Endothelial cell of umbilical vein (primary cell): ENCODE measurements around the gene NDUFA8. TPM values are rescaled to one million over a fixed set of nuclear protein-coding genes. Genes with fewer than 3 reads are reported as not detected.

Experiments used
- BruUV-seq: library from RNA; stranded (reverse); fragments of 400-500 nt; replicated peaks from 2 replicates; lab custom pipeline; 2021; lab: Mats Ljungman, UMichigan
- CTCF ChIA-PET: fragments of 300-600, 350-600 bp; sonication (Branson Sonifier 250); formaldehyde crosslinking; loops from one replicate; lab custom pipeline; 2021; ENCODE audit warnings: antibody characterized with exemption, inconsistent platforms; lab: Charles Lee
- POLR2A ChIA-PET: fragments of 300-600, 350-600 bp; sonication (Branson Sonifier 250); formaldehyde crosslinking; loops from one replicate; lab custom pipeline; 2021; ENCODE audit warnings: antibody characterized with exemption, inconsistent platforms; lab: Charles Lee
- DNase-seq: peaks from one replicate; pipeline ENCODE4 v3.0.0-alpha.2; 2011; ENCODE audit warnings: low read depth, low spot score
- FAIRE-seq: peaks from 2 replicates; lab custom pipeline; 2011; peaks lifted over from hg19 to GRCh38; lab: Jason Lieb, UNC
- H2AFZ ChIP-seq: 2 replicates; pipeline ENCODE4 v1.6.0; 2012; ENCODE audit warnings: low read depth, low read length, control low read depth, inconsistent platforms
- H3K27ac ChIP-seq: 2 replicates; pipeline ENCODE4 v1.5.1; 2011; ENCODE audit warnings: low read depth, mild to moderate bottlenecking, control low read depth, low read length, moderate library complexity; ENCODE audit not compliant: insufficient read depth
- H3K27me3 ChIP-seq, 2 experiments: 2 replicates each; pipeline versions ENCODE4 v1.6.0 to v1.6.1; 2011; ENCODE audit warnings: low read length in 2 of 2, mixed read lengths in 1 of 2; ENCODE audit not compliant: control insufficient read depth in 2 of 2, insufficient read depth in 2 of 2
- H3K36me3 ChIP-seq, 2 experiments: 2 replicates in 1 of 2; 3 replicates in 1 of 2; pipeline ENCODE4 v1.5.1; 2011; ENCODE audit warnings: low read length in 2 of 2, mild to moderate bottlenecking in 1 of 2, moderate library complexity in 1 of 2; ENCODE audit not compliant: control insufficient read depth in 2 of 2, insufficient read depth in 2 of 2; ENCODE audit errors: extremely low read depth in 1 of 2
- H3K4me1 ChIP-seq: 3 replicates; pipeline ENCODE4 v1.5.1; 2011; ENCODE audit warnings: mild to moderate bottlenecking, low read length; ENCODE audit not compliant: control insufficient read depth, insufficient read depth; ENCODE audit errors: extremely low read depth
- H3K4me2 ChIP-seq: 2 replicates; pipeline ENCODE4 v1.6.1; 2011; ENCODE audit warnings: low read length, control low read depth, mixed read lengths; ENCODE audit not compliant: insufficient read depth
- H3K4me3 ChIP-seq, 3 experiments: fragments of 200-600 bp in 1 of 3; sonication (generic), shearing (Covaris generic) in 1 of 3; replicated peaks in 1 of 3; 2 replicates each; pipeline ENCODE4 v1.5.1; 2011 to 2016; ENCODE audit warnings: control low read depth in 3 of 3, low read length in 3 of 3, mild to moderate bottlenecking in 2 of 3, inconsistent platforms in 1 of 3, low read depth in 1 of 3, moderate library complexity in 1 of 3; ENCODE audit not compliant: insufficient read depth in 1 of 3
- H3K79me2 ChIP-seq: 2 replicates; pipeline ENCODE4 v1.6.0; 2012; ENCODE audit warnings: low read length, inconsistent platforms; ENCODE audit not compliant: control insufficient read depth, insufficient read depth
- H3K9ac ChIP-seq: replicated peaks from 2 replicates; pipeline ENCODE3; 2011; ENCODE audit warnings: low read length, control low read depth; ENCODE audit not compliant: insufficient read depth; ENCODE audit errors: extremely low read depth
- H3K9me1 ChIP-seq: replicated peaks from 3 replicates; pipeline ENCODE4 v1.6.0; 2011; ENCODE audit warnings: mild to moderate bottlenecking, low read length; ENCODE audit not compliant: control insufficient read depth, insufficient read depth; ENCODE audit errors: extremely low read depth
- H3K9me3 ChIP-seq: replicated peaks from 2 replicates; pipeline ENCODE4 v1.5.1; 2012; ENCODE audit warnings: low read length, inconsistent platforms; ENCODE audit not compliant: control insufficient read depth, insufficient read depth
- H4K20me1 ChIP-seq: replicated peaks from 2 replicates; pipeline ENCODE3; 2011; ENCODE audit warnings: mild to moderate bottlenecking, low read length; ENCODE audit not compliant: control insufficient read depth, insufficient read depth; ENCODE audit errors: extremely low read depth
- CTCF ChIP-seq, 2 donors: IDR thresholded peaks; 1 replicate in 1 of 2; 2 replicates in 1 of 2; pipeline ENCODE4 v1.5.1; 2011; ENCODE audit warnings: low read length in 2 of 2, mild to moderate bottlenecking in 2 of 2, moderate library complexity in 2 of 2, control low read depth in 1 of 2, inconsistent platforms in 1 of 2, low read depth in 1 of 2; ENCODE audit not compliant: insufficient read depth in 1 of 2; ENCODE audit errors: extremely low read depth in 1 of 2
- EZH2 ChIP-seq: IDR thresholded peaks from 2 replicates; pipeline ENCODE4 v1.6.1; 2012; ENCODE audit warnings: borderline replicate concordance, low read depth, mild to moderate bottlenecking, moderate library complexity, low read length, inconsistent platforms; ENCODE audit not compliant: severe bottlenecking
- FOS ChIP-seq: IDR thresholded peaks from 2 replicates; pipeline ENCODE4 v1.6.1; 2011; ENCODE audit warnings: mild to moderate bottlenecking, low read length, moderate library complexity, borderline replicate concordance; ENCODE audit not compliant: insufficient read depth
- GATA2 ChIP-seq: IDR thresholded peaks from 2 replicates; pipeline ENCODE4 v1.7.0; 2011; ENCODE audit warnings: low read depth, mild to moderate bottlenecking, moderate library complexity, mixed read lengths, low read length; ENCODE audit not compliant: insufficient read length, insufficient read depth
- JUN ChIP-seq: IDR thresholded peaks from 2 replicates; pipeline ENCODE4 v1.6.1; 2011; ENCODE audit warnings: borderline replicate concordance, low read depth; ENCODE audit not compliant: insufficient read length, insufficient read depth
- MAX ChIP-seq: IDR thresholded peaks from 2 replicates; pipeline ENCODE4 v1.6.1; 2011; ENCODE audit not compliant: insufficient read depth, insufficient read length
- MYC ChIP-seq: IDR thresholded peaks from one replicate; pipeline ENCODE4 v1.6.1; 2011; ENCODE audit warnings: mild to moderate bottlenecking, low read depth, low read length
- POLR2A ChIP-seq: IDR thresholded peaks from 2 replicates; pipeline ENCODE4 v1.6.1; 2012; ENCODE audit warnings: low read depth, mild to moderate bottlenecking, control low read depth, low read length
- POLR2AphosphoS5 ChIP-seq: IDR thresholded peaks from 2 replicates; pipeline ENCODE4 v1.6.1; 2012; ENCODE audit warnings: low read depth, mild to moderate bottlenecking, control low read depth, low read length, moderate library complexity; ENCODE audit not compliant: insufficient read depth
- dilution Hi-C: fragments of 300-500 bp; cut with MboI; formaldehyde crosslinking; loops from one replicate; pipeline ENCODE4 v1.15.0; 2019; ENCODE audit warnings: low sequenced_read_pairs; ENCODE audit not compliant: extremely low pct_ligation_motif_present
- intact Hi-C: fragments of 100-400 bp; cut with micrococcal nuclease; formaldehyde crosslinking; loops from one replicate; pipeline ENCODE4 v1.10.0; 2022
- polyA plus RNA-seq, 4 experiments: library from polyadenylated mRNA; depleted of rRNA in 3 of 4; stranded (reverse) in 3 of 4; unstranded in 1 of 4; fragments of >200 nt; gene quantifications; 2 replicates each; pipeline versions ENCODE4 v1.2.1 to v1.2.3, GENCODE V29; 2011 to 2012; ENCODE audit warnings: missing spikeins in 1 of 4
- total RNA-seq: library from RNA; stranded (reverse); gene quantifications from 2 replicates; pipeline ENCODE4 v1.2.3, GENCODE V29; 2021

The NDUFA8 gene
- total and polyA plus RNA-seq, 2 donors (not counting 3 experiments of a cell fraction or from before 2014, with no cell fraction given): 68.2 to 100 TPM

GRCh38 chr9:122124528-122124927 is 35.1 kb downstream of the NDUFA8 start:
- Histone ChIP-seq H4K20me1 (no peaks in the 10 kb centered on the region), H3K9ac (no peak overlapping the region), H3K9me3 (no peaks in the 10 kb centered on the region), H3K36me3 (no peaks in the 10 kb centered on the region), H3K27ac (no peak overlapping the region), H3K27me3 (no peaks in the 10 kb centered on the region), H3K4me1 (peaks cover 20% of the 10 kb centered on the region), H3K9me1 (no peaks in the 10 kb centered on the region), H2AFZ (no peak overlapping the region), H3K4me2 (no peak overlapping the region), H3K79me2 (no peaks in the 10 kb centered on the region), H3K4me3 (no peak overlapping the region)
- no peak for DNase-seq
- intact Hi-C loops (loop anchor here (2.0 kb wide), 1 partner anchor 20 kb away; no protein-coding TSS in a partner anchor), dilution Hi-C loops (loop anchor here (25.0 kb wide), 1 partner anchor 238 kb away; the partner anchor contains the start of gene PTGS1)
- BruUV-seq: no TSS peak
- POLR2A ChIA-PET: interaction anchor here (1.0 to 1.2 kb wide), 2 partner anchors 182 to 226 kb away, joined by 3 to 4 read pairs; no protein-coding TSS in a partner anchor
- CTCF ChIA-PET: interaction anchor here (0.6 to 14.3 kb wide), 56 partner anchors 8 to 692 kb away, joined by 3 to 576 read pairs (median 5); partner anchors contain the start of genes MORN5, MRRF, NDUFA8 and PTGS1
- no peak for TF ChIP-seq MAX
- no peak for TF ChIP-seq JUN
- TF ChIP-seq EZH2: no peak
- TF ChIP-seq GATA2: no peak
- TF ChIP-seq MYC: no peak
- no peak for TF ChIP-seq POLR2A
- no peak for TF ChIP-seq POLR2AphosphoS5
- no peak for TF ChIP-seq FOS
- no peak for TF ChIP-seq CTCF (IDR thresholded peaks at IDR 0.05; ENCODE audit: extremely low read depth in 1 of 2, insufficient read depth in 1 of 2, low read depth in 1 of 2, low read length in 2 of 2)
- no peak for FAIRE-seq
